Measurements from ENCODE around the gene PTPRT. TPM values are rescaled to one million over a fixed set of nuclear protein-coding genes. Genes with fewer than 3 reads are reported as not detected.

The PTPRT gene
- total and polyA plus RNA-seq, 2 of the 4 experiments (the other 2 are of a cell fraction) = not detected

DNA sequence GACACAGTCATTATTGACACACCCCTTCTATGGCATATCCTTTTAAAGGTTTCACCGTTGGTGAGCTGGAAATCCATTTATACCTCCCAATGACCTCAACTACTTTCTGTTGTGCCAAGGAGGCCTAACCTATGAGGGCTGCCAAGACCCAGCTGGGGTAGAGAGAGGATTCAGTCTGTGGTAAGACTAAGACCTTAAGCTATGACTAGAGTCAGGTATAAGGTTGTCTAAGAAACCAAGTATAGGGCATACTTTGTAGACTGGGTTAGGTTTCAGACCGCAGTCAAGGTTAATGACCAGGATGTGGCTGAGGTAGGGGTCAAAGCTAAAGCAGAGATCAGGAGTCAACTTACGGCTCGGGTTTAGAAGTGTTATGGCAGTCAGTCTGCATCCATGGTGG lies 930.3 kb downstream of the PTPRT start:
- WGBS, 2 experiments (ENCODE audit: extremely low coverage in 2 of 2, insufficient read length in 1 of 2) = 40% methylated on average over 1 of the region's 4 CpGs; no CpG with 5 or more reads in 1 of the 2 experiments
- Histone ChIP-seq H3K9ac (ENCODE audit: low read depth, low read length) (no peak overlapping the region), H4K8ac (ENCODE audit: low read depth in 2 of 2, low read length in 2 of 2) (no peak overlapping the region), H3K56ac (ENCODE audit: extremely low read depth, insufficient read depth, low read length) (no peak overlapping the region), H2BK120ac (ENCODE audit: low read depth, low read length) (no peak overlapping the region), H2AFZ (replicated peaks; ENCODE audit: low read length, poor library complexity) (no peak overlapping the region), H2BK15ac (ENCODE audit: low read depth, low read length) (no peak overlapping the region), H3K9me1 (ENCODE audit: insufficient read depth, low read length) (no peaks in the 10 kb centered on the region), H3K4ac (ENCODE audit: low read depth, low read length) (no peak overlapping the region), H2BK20ac (ENCODE audit: low read depth, low read length) (no peak overlapping the region), H2BK5ac (ENCODE audit: low read depth, low read length, poor library complexity, severe bottlenecking) (no peak overlapping the region), H3K23ac (ENCODE audit: low read depth, low read length) (no peak overlapping the region), H3K4me2 (ENCODE audit: low read depth, low read length) (no peak overlapping the region), H4K91ac (ENCODE audit: insufficient read depth, low read depth, low read length) (no peak overlapping the region), H3K9me3 (ENCODE audit: control insufficient read depth, insufficient read depth, low read length) (peaks cover 31% of the 10 kb centered on the region), H3K14ac (replicated peaks; ENCODE audit: low read depth, low read length) (no peak overlapping the region), H3K27me3 (ENCODE audit: control insufficient read depth, insufficient read depth, low read length) (no peaks in the 10 kb centered on the region), H3K4me1 (ENCODE audit: control insufficient read depth, insufficient read depth, low read length) (no peaks in the 10 kb centered on the region), H3K79me1 (ENCODE audit: low read depth in 1 of 2, low read length in 2 of 2) (no peaks in the 10 kb centered on the region), H2AK9ac (replicated peaks; ENCODE audit: low read depth, low read length, poor library complexity) (no peak overlapping the region), H2AK5ac (ENCODE audit: low read depth, low read length) (no peak overlapping the region), H3K27ac (ENCODE audit: insufficient read depth, low read length) (no peak overlapping the region), H3K36me3 (ENCODE audit: control insufficient read depth, insufficient read depth, low read length) (no peaks in the 10 kb centered on the region), H4K5ac (ENCODE audit: low read depth, low read length) (no peak overlapping the region), H3K18ac (ENCODE audit: low read depth, low read length) (no peak overlapping the region), H3K4me3 (ENCODE audit: insufficient read depth, low read depth, low read length) (no peak overlapping the region), H4K20me1 (ENCODE audit: insufficient read depth, low read length) (no peaks in the 10 kb centered on the region)
- dilution Hi-C loops (cut with HindIII; ENCODE audit: low sequenced_read_pairs, unreplicated experiment) (no loop called here), in situ Hi-C loops (cut with MboI; ENCODE audit: low sequenced_read_pairs) (no loop called here), intact Hi-C loops (cut with micrococcal nuclease) (no loop called here)
- POLR2A ChIA-PET (ENCODE audit: unreplicated experiment) = no interaction called here
- DNase-seq = no peak
- no peak for TF ChIP-seq RFX5 (IDR thresholded peaks at IDR 0.05; ENCODE audit: low read depth, low read length)
- no peak for TF ChIP-seq POLR2A (IDR thresholded peaks at IDR 0.05; ENCODE audit: low read depth, low read length)
- TF ChIP-seq, protein P1, sequence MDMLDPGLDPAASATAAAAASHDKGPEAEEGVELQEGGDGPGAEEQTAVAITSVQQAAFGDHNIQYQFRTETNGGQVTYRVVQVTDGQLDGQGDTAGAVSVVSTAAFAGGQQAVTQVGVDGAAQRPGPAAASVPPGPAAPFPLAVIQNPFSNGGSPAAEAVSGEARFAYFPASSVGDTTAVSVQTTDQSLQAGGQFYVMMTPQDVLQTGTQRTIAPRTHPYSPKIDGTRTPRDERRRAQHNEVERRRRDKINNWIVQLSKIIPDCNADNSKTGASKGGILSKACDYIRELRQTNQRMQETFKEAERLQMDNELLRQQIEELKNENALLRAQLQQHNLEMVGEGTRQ (IDR thresholded peaks at IDR 0.05; ENCODE audit: low read depth, low read length) = no peak
- TF ChIP-seq, protein P2, sequence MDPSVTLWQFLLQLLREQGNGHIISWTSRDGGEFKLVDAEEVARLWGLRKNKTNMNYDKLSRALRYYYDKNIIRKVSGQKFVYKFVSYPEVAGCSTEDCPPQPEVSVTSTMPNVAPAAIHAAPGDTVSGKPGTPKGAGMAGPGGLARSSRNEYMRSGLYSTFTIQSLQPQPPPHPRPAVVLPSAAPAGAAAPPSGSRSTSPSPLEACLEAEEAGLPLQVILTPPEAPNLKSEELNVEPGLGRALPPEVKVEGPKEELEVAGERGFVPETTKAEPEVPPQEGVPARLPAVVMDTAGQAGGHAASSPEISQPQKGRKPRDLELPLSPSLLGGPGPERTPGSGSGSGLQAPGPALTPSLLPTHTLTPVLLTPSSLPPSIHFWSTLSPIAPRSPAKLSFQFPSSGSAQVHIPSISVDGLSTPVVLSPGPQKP (IDR thresholded peaks at IDR 0.05; ENCODE audit: borderline replicate concordance, low read depth, low read length) = no peak
- TF ChIP-seq, protein P3, sequence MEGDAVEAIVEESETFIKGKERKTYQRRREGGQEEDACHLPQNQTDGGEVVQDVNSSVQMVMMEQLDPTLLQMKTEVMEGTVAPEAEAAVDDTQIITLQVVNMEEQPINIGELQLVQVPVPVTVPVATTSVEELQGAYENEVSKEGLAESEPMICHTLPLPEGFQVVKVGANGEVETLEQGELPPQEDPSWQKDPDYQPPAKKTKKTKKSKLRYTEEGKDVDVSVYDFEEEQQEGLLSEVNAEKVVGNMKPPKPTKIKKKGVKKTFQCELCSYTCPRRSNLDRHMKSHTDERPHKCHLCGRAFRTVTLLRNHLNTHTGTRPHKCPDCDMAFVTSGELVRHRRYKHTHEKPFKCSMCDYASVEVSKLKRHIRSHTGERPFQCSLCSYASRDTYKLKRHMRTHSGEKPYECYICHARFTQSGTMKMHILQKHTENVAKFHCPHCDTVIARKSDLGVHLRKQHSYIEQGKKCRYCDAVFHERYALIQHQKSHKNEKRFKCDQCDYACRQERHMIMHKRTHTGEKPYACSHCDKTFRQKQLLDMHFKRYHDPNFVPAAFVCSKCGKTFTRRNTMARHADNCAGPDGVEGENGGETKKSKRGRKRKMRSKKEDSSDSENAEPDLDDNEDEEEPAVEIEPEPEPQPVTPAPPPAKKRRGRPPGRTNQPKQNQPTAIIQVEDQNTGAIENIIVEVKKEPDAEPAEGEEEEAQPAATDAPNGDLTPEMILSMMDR (conservative IDR thresholded peaks at IDR 0.05; ENCODE audit: low read depth, low read length) = no peak
- no peak for TF ChIP-seq RCOR1 (IDR thresholded peaks at IDR 0.05; ENCODE audit: insufficient replicate concordance, low read length)
- TF ChIP-seq FOS (IDR thresholded peaks at IDR 0.05; ENCODE audit: low read depth, low read length) = no peak
- TF ChIP-seq BHLHE40 (IDR thresholded peaks at IDR 0.05; ENCODE audit: low read depth, low read length) = no peak
- TF ChIP-seq CHD1 (IDR thresholded peaks at IDR 0.05; ENCODE audit: low read depth, low read length) = no peak
- TF ChIP-seq NFE2L2 (IDR thresholded peaks at IDR 0.05; ENCODE audit: low read depth, low read length) = no peak
- TF ChIP-seq MXI1 (IDR thresholded peaks at IDR 0.05; ENCODE audit: borderline replicate concordance, low read depth, low read length) = no peak
- no peak for TF ChIP-seq RAD21 (IDR thresholded peaks at IDR 0.05; ENCODE audit: low read length)
- no peak for TF ChIP-seq MAZ (IDR thresholded peaks at IDR 0.05; ENCODE audit: borderline replicate concordance, low read depth, low read length)
- no peak for TF ChIP-seq MAFK (IDR thresholded peaks at IDR 0.05; ENCODE audit: low read depth, low read length)
- TF ChIP-seq CEBPB (IDR thresholded peaks at IDR 0.05; ENCODE audit: low read depth, low read length) = no peak
- no peak for TF ChIP-seq SMC3 (IDR thresholded peaks at IDR 0.05; ENCODE audit: low read depth, low read length)
- no peak for ATAC-seq (ENCODE audit: low read depth)
- no TSS peak for BruUV-seq (replicated peaks)
- CTCF ChIA-PET = no interaction called here

All from IMR-90 (cell line).